T-helper 9 cell (primary cell): ENCODE measurements around the gene CACTIN.
"Not testable (repeated sequence)": the region's sequence is repeated elsewhere in the genome, so short reads cannot be mapped to it uniquely, and the experiment has no call there.

Experiments
- DNase-seq: peaks from one replicate; pipeline ENCODE4 v3.0.0-alpha.2; 2020

The CACTIN gene

GRCh38 chr19:3645726-3646125 lies 19.1 kb upstream of the CACTIN start:
- DNase-seq = no peak

GRCh38 chr19:3645067-3645396 lies 18.4 kb upstream of the CACTIN start:
- no peak for DNase-seq

GRCh38 chr19:3644351-3645066 lies 17.9 kb upstream of the CACTIN start:
- no peak for DNase-seq

- no peak for DNase-seq
Measured at GRCh38 chr19:3643674-3644313, 17.2 kb upstream of the CACTIN start.

- DNase-seq = no peak
Measured at GRCh38 chr19:3642987-3643673, 16.5 kb upstream of the CACTIN start.

- DNase-seq = no peak
Measured at GRCh38 chr19:3642296-3642695, 15.7 kb upstream of the CACTIN start.

- DNase-seq = no peak
Measured at GRCh38 chr19:3641515-3642269, 15.1 kb upstream of the CACTIN start.

GRCh38 chr19:3639479-3639878 lies 12.9 kb upstream of the CACTIN start:
- no peak for DNase-seq

- no peak for DNase-seq
Measured at GRCh38 chr19:3638208-3639193, 11.9 kb upstream of the CACTIN start.

GRCh38 chr19:3637621-3638020 lies 11.0 kb upstream of the CACTIN start:
- no peak for DNase-seq

- no peak for DNase-seq
Measured at GRCh38 chr19:3636962-3637361, 10.4 kb upstream of the CACTIN start.

- no peak for DNase-seq
Measured at GRCh38 chr19:3636506-3636905, 9.9 kb upstream of the CACTIN start.

GRCh38 chr19:3634496-3635045 lies 8.0 kb upstream of the CACTIN start:
- no peak for DNase-seq

- DNase-seq = no peak
Measured at GRCh38 chr19:3633559-3633988, 7.0 kb upstream of the CACTIN start.

- no peak for DNase-seq
Measured at GRCh38 chr19:3632739-3633558, 6.4 kb upstream of the CACTIN start.

GRCh38 chr19:3632098-3632497 lies 5.5 kb upstream of the CACTIN start:
- no peak for DNase-seq

- DNase-seq = no peak
Measured at GRCh38 chr19:3631053-3631861, 4.7 kb upstream of the CACTIN start.

GRCh38 chr19:3628766-3629165 lies 2.2 kb upstream of the CACTIN start:
- not testable (repeated sequence) for DNase-seq

- DNase-seq = no peak
Measured at GRCh38 chr19:3627351-3627723, 747 bp upstream of the CACTIN start.

- DNase-seq = no peak
Measured at GRCh38 chr19:3625996-3626472, 556 bp downstream of the CACTIN start.
